Stimulated activated CD8-positive, alpha-beta memory T cell treated with anti-CD3 and anti-CD28 coated beads, Interleukin-2, amount 100 ng/mL, for 1 hour (primary cell): ENCODE data around the gene EDEM3.
"Not testable (repeated sequence)": the region's sequence is repeated elsewhere in the genome, so short reads cannot be mapped to it uniquely, and the experiment has no call there.

Experiments used
- DNase-seq, 2 donors: peaks; one replicate each; pipeline ENCODE4 v3.0.0-alpha.2; 2020; ENCODE audit warnings: low read depth in 2 of 2

The EDEM3 gene

DNA sequence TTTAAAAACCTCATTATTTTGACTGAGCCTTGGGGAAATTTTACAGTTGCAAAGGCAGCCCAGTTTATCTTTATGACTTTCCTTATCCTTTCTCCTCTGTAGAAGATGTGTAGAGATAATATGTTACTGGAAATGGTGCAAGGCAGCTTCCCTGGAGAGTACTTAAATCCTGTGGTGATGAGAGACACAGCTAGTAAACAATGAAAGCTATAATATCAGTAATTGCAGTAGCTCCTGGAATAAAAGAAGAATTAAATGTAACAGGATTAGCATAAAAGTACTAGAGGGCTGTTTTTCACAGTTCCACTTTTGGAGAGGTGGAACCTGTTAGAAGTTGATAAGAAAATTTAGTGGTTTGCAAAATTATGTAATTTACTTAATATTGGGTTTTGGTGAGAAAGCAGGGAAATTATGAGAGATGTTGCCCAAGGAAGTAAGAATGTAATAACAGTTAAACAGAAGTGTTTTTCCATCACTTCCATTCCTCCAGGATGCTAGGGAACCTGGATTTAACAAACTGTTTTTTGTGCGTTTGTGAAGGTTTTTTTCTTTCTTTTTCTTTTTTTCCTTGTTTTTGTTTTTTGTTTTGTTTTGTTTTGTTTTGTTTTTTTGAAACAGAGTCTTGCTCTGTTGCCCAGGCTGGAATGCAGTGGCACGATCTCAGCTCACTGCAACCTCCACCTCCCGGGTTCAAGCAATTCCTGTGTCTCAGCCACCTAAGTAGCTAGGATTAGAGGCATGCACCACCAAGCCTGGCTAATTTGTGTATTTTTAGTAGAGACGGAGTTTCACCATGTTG is 15.7 kb upstream of the EDEM3 start:
- DNase-seq, result no peak

DNA sequence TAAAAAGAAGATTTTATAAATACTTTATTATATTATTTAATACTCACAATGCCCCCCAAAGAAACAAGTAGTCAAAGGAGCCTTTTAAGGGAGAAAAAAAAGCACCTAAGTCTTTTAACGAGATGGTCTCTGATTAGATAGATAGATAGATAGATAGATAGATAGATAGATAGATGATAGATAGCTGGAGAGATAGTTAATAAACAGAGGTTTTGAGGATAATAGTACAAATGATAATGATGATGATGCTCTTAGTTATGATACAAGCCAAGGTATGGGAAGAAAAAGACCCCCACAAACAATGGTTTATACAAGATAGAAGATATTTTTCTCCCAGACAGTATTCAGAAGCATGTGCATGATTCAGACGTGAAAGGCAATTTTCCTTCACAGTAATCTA is 14.6 kb upstream of the EDEM3 start:
- DNase-seq, result no peak

DNA sequence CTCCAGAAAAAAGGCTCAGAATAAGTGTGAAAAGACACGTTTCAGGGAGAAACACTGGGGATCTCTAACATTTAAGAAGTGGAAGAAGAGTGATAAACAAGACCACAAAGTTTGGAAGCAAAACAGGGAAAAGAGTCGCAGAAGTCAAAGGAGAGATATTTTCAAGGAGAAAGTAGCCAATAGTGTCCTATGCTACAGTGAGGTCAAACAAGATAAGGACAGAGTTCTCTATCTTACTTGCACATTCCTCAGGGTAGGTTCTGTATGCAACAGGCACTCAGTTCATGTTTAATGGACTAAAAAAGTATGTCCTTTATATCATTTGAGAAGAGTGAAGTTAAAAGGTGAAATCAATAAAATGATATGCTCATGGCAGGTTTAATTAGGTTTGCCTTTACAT is 13.8 kb upstream of the EDEM3 start:
- DNase-seq, result no peak

DNA sequence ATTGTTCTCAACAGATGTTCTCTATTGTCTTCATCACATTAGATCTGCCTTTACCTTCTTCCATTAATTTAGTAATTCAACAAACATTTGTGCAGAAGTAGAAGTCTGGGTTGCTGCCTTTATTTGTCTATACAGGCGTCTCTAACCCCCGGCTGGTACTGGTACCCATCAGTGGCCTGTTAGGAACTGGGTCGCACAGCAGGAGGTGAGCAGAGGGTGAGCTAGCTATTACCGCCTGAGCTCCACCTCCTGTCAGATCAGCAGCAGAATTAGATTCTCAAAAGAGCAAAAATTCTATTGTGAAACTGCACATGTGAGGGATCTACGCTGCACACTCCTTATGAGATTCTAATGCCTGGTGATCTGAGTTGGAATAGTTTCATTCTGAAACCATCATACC is 12.9 kb upstream of the EDEM3 start:
- DNase-seq, result no peak

DNA sequence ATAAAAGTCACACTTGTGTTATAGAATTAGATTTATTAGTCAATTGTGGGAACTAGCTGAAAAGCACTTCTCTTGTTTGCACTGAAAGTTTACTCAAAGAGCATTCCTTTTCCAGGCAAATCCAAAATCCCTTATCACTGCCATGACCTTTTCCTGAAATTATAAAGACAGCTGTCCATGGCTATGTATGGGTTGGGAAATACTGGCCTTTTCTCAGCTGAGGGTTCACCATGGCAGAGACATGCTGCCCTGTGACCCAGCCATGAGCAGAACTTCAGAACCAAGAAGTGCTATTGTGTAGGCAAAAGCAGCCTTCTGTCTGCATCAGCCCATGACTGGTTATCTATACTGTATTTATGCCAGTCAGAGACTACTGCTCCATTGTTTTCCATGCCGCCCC is 9.8 kb upstream of the EDEM3 start:
- no peak for DNase-seq

- DNase-seq, result not testable (repeated sequence)
Measured at GRCh38 chr1:184763520-184763919, 8.9 kb upstream of the EDEM3 start.

DNA sequence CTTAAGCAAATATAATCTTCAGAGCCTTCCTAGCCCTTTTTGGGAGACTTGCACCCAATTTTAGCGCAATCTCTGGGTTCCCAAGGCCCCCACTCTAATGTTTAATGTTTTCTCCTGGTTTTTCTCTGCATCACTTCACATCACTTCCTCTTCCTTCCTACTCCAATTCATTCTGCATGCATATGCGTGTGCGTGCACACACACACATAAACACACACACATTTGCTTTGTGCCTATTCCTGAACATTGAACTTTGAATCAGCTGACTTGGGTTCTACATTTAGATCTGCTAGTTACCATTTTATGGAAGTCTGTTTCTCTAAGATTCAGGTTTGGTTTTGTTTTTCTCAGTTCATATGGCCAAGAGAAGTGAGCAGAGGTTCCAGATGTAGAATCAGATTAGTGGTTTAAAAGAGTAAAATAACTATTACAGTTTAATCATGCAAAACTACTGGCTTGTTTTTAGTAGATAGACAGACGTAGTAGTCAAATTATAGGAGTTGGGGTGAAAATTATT is 7.4 kb upstream of the EDEM3 start:
- no peak for DNase-seq

DNA sequence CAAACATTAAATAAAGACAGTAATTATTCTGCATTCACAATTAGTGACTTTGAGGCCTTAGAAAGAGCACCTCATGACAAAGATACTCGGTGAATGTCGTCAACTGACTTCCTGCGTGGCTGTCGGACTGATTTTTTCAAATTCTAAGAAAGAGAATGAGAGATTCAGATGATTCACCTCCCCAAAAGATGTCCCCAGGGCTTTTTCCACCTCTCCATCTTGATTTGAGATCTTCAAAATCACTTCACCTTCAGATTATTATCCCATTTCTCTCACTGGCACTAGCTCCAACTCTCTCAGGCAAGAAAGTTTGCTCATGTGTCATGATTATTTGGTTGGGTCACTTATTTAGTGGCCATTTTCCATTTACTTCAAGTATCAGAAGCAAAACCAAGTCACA is 5.0 kb upstream of the EDEM3 start:
- no peak for DNase-seq

DNA sequence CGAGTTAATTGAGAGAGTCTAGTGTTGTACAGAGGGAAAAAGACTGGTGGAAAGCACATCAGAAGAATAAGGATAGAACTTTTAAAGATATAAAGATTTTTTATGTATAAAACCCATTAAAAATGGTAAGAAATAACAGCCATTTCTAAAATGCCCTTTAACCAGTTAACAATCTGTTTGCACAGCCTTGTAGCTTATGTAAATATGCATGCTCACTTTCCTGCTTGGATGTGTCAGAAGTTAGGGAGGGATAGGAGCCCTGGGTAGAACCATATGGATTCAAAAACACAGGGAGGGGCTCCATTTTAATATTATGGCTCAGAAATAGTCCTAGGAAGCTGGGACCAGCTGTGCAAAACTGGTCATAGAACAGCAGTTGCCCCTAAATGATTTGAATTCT is 4.5 kb upstream of the EDEM3 start:
- DNase-seq, result no peak

GRCh38 chr1:184757891-184758290 is 3.2 kb upstream of the EDEM3 start:
- no peak for DNase-seq

GRCh38 chr1:184757406-184757805 is 2.7 kb upstream of the EDEM3 start:
- DNase-seq, result no peak

GRCh38 chr1:184755226-184756065 is 788 bp upstream of the EDEM3 start:
- no peak for DNase-seq

GRCh38 chr1:184753608-184754475 is 816 bp downstream of the EDEM3 start:
- peak; percentile 13 to 20 for DNase-seq

DNA sequence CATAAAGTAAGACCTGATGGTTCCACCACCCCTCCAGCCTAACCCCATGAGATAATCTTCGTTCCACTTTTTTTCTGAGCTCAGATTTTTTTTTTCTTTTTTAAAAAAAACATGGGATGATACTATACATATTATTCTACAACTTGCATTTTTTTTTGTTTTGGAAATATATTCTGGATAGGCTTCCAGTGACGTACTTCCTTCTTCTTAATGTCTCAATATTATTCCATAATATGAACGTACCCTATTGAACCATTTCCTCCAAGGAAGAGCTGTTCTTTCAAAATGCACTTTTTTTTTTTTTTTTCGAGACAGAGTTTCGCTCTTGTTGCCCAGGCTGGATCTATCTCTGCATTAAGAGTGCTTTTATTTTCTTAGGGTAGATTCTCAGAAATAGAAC is 1.5 kb downstream of the EDEM3 start:
- no peak for DNase-seq

- DNase-seq, result no peak
Measured at GRCh38 chr1:184752656-184753055, 2.0 kb downstream of the EDEM3 start.

DNA sequence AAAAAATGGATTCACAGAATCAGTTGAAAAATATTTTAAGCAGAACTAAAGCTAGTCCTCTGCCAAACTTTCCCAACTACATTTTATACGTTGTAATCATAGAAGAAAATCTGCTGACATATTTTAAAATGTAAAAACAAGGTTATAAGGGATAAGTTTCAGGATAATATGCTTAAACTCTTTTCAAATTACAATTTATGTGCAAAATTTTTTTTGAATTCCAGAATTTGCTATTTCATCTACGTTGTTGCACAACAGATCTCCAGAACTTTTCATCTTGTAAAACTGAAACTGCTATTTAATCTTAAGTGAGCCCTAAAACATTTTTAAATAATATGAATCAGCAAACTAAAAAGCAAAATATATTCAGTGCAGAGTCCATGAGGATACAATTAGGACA is 5.9 kb downstream of the EDEM3 start:
- DNase-seq, result no peak

- DNase-seq, result no peak
Measured at GRCh38 chr1:184747089-184747955, 7.3 kb downstream of the EDEM3 start.

DNA sequence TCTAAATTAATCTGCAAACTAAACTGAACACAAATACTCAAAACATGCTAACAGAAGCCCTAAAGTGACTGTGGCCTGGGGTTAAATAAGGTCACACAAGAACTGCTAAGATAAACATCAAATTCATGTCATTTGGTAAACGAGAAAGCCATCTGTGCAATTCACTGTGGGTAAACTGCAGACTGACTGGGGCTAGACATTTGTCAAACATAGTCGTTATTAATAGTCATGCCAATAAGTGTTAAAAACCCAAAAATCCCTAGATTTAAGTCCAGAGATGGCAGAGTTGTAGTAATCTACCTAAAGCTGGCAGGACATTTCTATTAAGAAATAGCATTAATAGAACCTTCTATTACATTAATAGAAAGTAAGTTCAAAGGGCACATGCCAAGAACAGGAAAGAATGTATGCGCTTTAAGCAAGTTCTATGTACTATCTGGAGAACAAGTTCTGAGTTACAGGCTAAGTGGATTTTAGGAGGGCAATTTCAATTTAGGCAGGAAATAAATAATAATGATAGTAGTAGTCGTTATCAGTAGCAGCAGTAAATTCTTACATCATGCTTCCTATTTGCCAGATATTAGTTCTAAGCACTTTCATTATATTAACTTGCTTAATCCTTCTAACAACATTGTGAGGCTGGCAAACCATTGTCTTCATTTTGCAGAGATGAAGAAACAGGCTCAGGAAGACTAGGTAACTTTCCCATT is 8.6 kb downstream of the EDEM3 start:
- no peak for DNase-seq

- DNase-seq, result no peak
Measured at GRCh38 chr1:184745110-184745509, 9.5 kb downstream of the EDEM3 start.

DNA sequence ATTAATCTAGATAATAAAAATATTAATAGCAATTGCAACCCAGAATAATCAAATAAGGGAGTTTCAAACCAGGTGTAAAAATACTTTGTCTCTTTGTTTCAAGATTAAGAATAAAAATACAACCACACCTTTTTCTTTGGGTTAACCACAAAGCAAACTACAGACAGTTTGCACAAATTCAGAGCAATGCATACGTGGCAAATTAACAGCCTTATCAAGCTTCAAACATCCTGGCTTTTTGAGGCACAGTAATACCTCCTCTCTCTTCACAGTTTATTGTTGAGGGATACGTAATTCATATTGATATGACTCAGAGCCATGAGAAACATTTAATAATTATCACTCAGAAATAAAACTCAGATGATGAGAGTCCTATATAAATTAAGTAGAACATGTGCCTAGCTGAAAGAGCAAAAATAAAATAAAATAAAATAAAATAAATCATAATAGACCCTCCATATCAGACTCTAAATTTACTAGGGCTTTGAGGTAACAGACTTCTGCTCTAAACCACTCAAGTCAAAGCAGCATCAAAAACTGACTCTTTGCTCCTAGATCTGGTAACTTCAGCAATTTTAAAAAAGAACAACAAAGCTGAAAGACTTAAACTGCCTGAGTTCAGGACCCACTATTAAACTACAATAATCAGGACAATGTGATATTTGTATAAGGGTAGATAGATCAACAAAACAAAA is 11.4 kb downstream of the EDEM3 start:
- no peak for DNase-seq
